Spleen (tissue), 11 donors: ENCODE results near the gene TCEA2. TPM values are rescaled to one million over a fixed set of nuclear protein-coding genes. Genes with fewer than 3 reads are reported as not detected.

Experiments used
- DNase-seq: peaks from one replicate; pipeline ENCODE4 v3.0.0-alpha.2; 2020
- H3K27ac ChIP-seq, 8 donors: fragments of 200-600 bp; sonication (generic) in 7 of 8; 1 replicate in 4 of 8; 2 replicates in 4 of 8; pipeline versions ENCODE4 v1.5.0 to v1.8.0; 2016 to 2021; ENCODE audit warnings: inconsistent platforms in 4 of 8, mild to moderate bottlenecking in 4 of 8, moderate library complexity in 1 of 8
- H3K27me3 ChIP-seq, 7 donors: fragments of 200-600 bp; sonication (generic) in 6 of 7; replicated peaks in 1 of 7; 1 replicate in 4 of 7; 2 replicates in 3 of 7; pipeline versions ENCODE4 v1.5.0 to v1.8.0; 2016 to 2021; ENCODE audit warnings: inconsistent platforms in 3 of 7, mild to moderate bottlenecking in 1 of 7
- H3K36me3 ChIP-seq, 6 donors: fragments of 200-600 bp; sonication (generic) in 5 of 6; 1 replicate in 4 of 6; 2 replicates in 2 of 6; pipeline versions ENCODE4 v1.5.0 to v1.8.0; 2016 to 2021; ENCODE audit warnings: inconsistent platforms in 2 of 6
- H3K4me1 ChIP-seq, 6 donors: fragments of 200-600 bp; sonication (generic) in 5 of 6; 1 replicate in 3 of 6; 2 replicates in 3 of 6; pipeline versions ENCODE4 v1.5.0 to v1.8.0; 2016 to 2021; ENCODE audit warnings: inconsistent platforms in 3 of 6
- H3K4me3 ChIP-seq, 8 donors: fragments of 200-600 bp; sonication (generic) in 7 of 8; 1 replicate in 4 of 8; 2 replicates in 4 of 8; pipeline versions ENCODE4 v1.5.0 to v1.8.0; 2016 to 2021; ENCODE audit warnings: inconsistent platforms in 4 of 8, mild to moderate bottlenecking in 4 of 8, moderate library complexity in 2 of 8
- H3K9me3 ChIP-seq, 8 donors: fragments of 200-600 bp; sonication (generic) in 7 of 8; 1 replicate in 4 of 8; 2 replicates in 4 of 8; pipeline versions ENCODE4 v1.5.0 to v1.8.0; 2016 to 2021; ENCODE audit warnings: inconsistent platforms in 4 of 8
- POLR2A ChIP-seq, 3 donors: fragments of 450-650 bp; IDR thresholded peaks; one replicate each; pipeline ENCODE4 v1.5.1; 2017; ENCODE audit warnings: antibody characterized with exemption in 3 of 3, mild to moderate bottlenecking in 1 of 3
- POLR2AphosphoS5 ChIP-seq, 3 donors: sonication (generic); formaldehyde crosslinking; IDR thresholded peaks; one replicate each; pipeline ENCODE4 v1.5.1; 2017; ENCODE audit warnings: antibody characterized with exemption in 3 of 3
- WGBS, 5 donors: extraction: QIAGEN DNeasy Blood & Tissue Kit in 3 of 5; methylation state at CpG; one replicate each; pipeline versions ENCODE4 v1.1.5 to v1.1.7; 2013 to 2018; 5-methylcytosine and 5-hydroxymethylcytosine counted together
- intact Hi-C: fragments of 100-400 bp; cut with DNase I; formaldehyde crosslinking; loops from one replicate; pipeline ENCODE4 v1.15.0; 2023; ENCODE audit warnings: low total_unique reads
- polyA plus RNA-seq, 3 donors: library from polyadenylated mRNA; stranded (reverse); fragments of 200-250 nt; gene quantifications; one replicate each; pipeline ENCODE4 v1.2.1, GENCODE V29; 2013
- total RNA-seq, 7 donors: library from RNA; depleted of rRNA in 3 of 7; stranded (reverse); fragments of >200 nt in 3 of 7; fragmentation: NEBNext Ultra II Directional in 4 of 7; extraction: Animal tissue kit (Norgen Biotek cat#: 25700) in 4 of 7; gene quantifications; one replicate each; pipeline versions ENCODE4 v1.1.0 to v1.2.1, GENCODE V29; 2016 to 2021
- TF ChIP-seq, protein P1 (sequence below), 11 experiments: fragments of 200-600 bp in 7 of 11; fragments of 450-650 bp in 4 of 11; sonication (generic) in 4 of 11; IDR thresholded peaks in 8 of 11; conservative IDR thresholded peaks in 3 of 11; 1 replicate in 7 of 11; 2 replicates in 4 of 11; pipeline versions ENCODE4 v1.4.0 to v1.8.0; 2016 to 2021; ENCODE audit warnings: antibody characterized with exemption in 11 of 11, inconsistent platforms in 4 of 11, mild to moderate bottlenecking in 1 of 11
- donor health status: healthy with polysubstance abuse.
- donor health status: DM: no; HTN: no; CAD: no; lungs with moderate emphysema.
- donor health status: DM: no; HTN: no; CAD: no.
- donor health status: Bipolar disorder and iron deficiency.
- donor health status: healthy.
- donor health status: DM: no; HTN: no; CAD: no.
- donor health status: DM: yes; HTN: yes; CAD: no.

The TCEA2 gene
- total and polyA plus RNA-seq, 10 donors: 18.6 to 60.8 (median 43.2) TPM

DNA sequence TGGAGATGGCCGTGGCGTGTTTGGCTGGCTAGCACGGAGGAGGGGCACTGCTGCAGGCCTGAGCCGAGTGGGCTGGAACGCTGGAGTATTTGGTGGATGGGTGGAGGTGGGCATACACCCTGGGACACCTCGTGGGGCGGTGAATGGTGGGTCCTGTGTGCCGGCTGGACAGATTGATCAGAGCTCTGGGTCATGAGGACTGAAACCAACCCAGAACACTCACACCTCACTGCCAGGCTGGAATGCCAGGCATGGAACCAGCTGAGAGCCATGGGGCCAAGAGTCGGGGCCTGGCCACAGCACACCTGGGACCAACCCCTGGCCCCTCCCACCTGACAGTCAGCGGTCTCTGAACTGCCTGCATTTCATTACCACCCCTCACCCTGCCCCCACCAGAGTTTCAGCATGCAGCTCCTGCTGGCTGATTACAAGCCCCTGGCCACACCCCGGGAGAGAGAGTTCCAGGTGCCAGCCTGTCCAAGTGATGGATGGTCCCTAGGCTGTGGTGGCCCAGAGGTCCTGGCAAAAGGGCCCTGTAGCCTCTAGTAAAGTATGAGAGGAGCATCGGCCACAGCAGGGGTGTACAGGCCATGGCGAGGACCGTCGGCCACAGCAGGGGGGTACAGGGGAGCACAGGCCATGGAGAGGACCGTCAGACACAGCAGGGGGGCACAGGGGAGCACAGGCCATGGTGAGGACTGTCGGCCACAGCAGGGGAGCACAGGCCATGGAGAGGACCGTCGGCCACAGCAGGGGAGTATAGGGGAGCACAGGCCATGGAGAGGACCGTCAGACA is 41.1 kb downstream of the TCEA2 start:
- 56 to 84% (median 78%) methylated on average over 14 to 20 of the region's 20 CpGs for WGBS, 5 donors
- peak; percentile 50 for DNase-seq
- Histone ChIP-seq H3K4me3 (no peak overlapping the region), H3K27ac (no peak overlapping the region), H3K27me3 (peaks cover 0 to 55% (median 28%) of the 10 kb centered on the region in 7 donors), H3K9me3 (no peaks in the 10 kb centered on the region), H3K4me1 (peaks cover 5 to 53% (median 35%) of the 10 kb centered on the region in 6 donors), H3K36me3 (peaks cover 0 to 10% (median 2%) of the 10 kb centered on the region in 6 donors)
- intact Hi-C loops: no loop called here
- no peak for TF ChIP-seq POLR2AphosphoS5 (IDR thresholded peaks at IDR 0.05)

DNA sequence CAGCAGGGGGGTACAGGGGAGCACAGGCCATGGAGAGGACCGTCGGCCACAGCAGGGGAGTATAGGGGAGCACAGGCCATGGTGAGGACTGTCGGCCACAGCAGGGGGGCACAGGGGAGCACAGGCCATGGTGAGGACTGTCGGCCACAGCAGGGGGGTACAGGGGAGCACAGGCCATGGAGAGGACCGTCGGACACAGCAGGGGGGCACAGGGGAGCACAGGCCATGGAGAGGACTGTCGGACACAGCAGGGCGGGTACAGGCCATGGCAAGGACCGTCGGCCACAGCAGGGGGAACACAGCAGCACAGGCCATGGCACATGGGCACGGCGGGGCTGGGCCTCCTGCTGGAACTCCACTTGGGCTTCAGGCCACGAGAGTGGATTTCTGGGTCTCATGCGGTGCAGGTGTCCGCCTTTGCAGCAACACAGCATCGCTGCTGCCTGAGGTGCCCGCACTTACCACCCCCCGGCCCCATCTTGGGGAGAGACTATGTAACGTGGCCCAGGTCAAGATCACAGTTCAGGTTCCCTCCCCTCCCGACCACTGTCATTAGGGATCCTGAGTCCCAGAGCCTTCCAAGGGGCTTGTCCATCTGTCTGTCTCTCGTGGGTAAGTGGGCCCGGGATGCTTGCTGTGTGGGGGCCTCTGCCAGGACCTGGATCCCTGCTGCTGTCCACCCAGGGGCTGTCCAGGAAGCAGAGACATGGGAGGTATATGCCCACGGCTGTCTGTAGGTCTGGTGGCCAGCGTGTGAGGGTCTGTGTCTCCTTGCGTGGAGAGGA is 41.9 kb downstream of the TCEA2 start:
- peak; percentile 65 for DNase-seq
- Histone ChIP-seq H3K9me3 (no peaks in the 10 kb centered on the region), H3K36me3 (peaks cover 0 to 2% (median 0%) of the 10 kb centered on the region in 6 donors), H3K4me3 (no peak overlapping the region), H3K27me3 (peaks cover 0 to 55% (median 28%) of the 10 kb centered on the region in 7 donors), H3K4me1 (peaks cover 5 to 50% (median 33%) of the 10 kb centered on the region in 6 donors), H3K27ac (no peak overlapping the region)
- intact Hi-C loops: no loop called here
- WGBS, 5 donors: 71 to 95% (median 88%) methylated on average over 18 to 25 of the region's 25 CpGs
- TF ChIP-seq POLR2AphosphoS5 (IDR thresholded peaks at IDR 0.05) (no peak), POLR2A (IDR thresholded peaks at IDR 0.05) (no peak)
- TF ChIP-seq, protein P1, sequence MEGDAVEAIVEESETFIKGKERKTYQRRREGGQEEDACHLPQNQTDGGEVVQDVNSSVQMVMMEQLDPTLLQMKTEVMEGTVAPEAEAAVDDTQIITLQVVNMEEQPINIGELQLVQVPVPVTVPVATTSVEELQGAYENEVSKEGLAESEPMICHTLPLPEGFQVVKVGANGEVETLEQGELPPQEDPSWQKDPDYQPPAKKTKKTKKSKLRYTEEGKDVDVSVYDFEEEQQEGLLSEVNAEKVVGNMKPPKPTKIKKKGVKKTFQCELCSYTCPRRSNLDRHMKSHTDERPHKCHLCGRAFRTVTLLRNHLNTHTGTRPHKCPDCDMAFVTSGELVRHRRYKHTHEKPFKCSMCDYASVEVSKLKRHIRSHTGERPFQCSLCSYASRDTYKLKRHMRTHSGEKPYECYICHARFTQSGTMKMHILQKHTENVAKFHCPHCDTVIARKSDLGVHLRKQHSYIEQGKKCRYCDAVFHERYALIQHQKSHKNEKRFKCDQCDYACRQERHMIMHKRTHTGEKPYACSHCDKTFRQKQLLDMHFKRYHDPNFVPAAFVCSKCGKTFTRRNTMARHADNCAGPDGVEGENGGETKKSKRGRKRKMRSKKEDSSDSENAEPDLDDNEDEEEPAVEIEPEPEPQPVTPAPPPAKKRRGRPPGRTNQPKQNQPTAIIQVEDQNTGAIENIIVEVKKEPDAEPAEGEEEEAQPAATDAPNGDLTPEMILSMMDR (IDR thresholded peaks at IDR 0.05 in 8 of 11, conservative IDR thresholded peaks at IDR 0.05 in 3 of 11): no peak

DNA sequence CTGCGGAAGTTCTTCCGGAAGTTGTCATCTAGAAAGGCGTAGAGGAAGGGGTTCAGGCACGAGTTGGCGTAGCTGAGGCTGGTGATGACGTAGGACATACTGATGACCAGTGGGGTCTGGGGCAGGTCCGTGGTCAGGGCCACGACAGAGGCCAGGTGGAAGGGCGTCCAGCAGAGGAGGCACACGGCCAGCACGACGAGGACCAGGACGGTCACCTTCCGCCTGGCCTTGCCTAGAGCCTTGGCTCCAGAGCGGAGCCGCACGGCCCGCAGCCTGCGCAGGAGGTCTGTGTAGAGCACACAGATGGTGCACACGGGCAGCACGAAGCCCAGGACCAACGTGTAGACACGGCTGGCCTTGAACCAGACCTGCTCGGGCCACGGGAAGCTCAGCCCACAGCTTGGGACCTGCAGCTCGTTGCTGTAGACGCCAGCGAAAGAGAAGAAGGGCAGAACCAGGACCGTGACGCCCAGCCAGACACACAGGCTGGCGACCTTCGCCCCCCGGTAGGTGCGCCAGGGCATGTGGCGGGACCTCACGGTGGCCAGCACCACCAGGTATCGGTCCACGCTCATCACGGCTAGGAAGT is 42.9 kb downstream of the TCEA2 start:
- WGBS, 5 donors: 90 to 92% (median 91%) methylated on average over 36 to 39 of the region's 39 CpGs
- peak; percentile 58 for DNase-seq
- Histone ChIP-seq H3K36me3 (no peaks in the 10 kb centered on the region), H3K27me3 (peaks cover 0 to 46% (median 26%) of the 10 kb centered on the region in 7 donors), H3K9me3 (no peaks in the 10 kb centered on the region), H3K4me1 (peaks cover 5 to 41% (median 29%) of the 10 kb centered on the region in 6 donors), H3K4me3 (no peak overlapping the region), H3K27ac (no peak overlapping the region)
- intact Hi-C loops: no loop called here
- TF ChIP-seq, protein P1 (IDR thresholded peaks at IDR 0.05 in 8 of 11, conservative IDR thresholded peaks at IDR 0.05 in 3 of 11): no peak
- TF ChIP-seq POLR2AphosphoS5 (IDR thresholded peaks at IDR 0.05) (no peak), POLR2A (IDR thresholded peaks at IDR 0.05) (no peak)

DNA sequence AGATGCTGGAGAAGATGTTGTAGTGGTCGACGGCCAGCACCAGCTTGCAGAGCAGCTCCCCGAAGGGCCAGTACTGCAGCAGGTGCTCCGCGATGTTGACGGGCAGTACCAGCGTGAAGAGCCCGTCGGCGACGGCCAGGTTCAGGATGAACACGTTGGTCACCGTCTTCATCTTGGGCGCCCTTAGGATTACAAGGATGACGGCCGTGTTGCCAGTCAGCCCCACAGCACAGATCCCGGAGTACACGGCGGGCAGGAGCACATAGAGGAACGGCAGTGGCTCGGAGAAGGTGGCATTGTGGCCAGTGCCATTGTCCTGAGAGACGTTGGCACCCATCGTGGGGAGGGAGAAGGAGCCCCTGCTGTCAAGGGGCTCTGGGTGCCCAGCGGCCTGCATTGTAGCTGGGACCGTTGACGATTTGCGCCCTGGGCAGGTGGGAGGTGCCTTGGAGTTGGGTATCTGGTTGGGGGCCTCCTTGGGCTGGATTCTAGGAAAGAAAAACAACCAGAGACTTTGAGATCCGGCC is 43.5 kb downstream of the TCEA2 start:
- intact Hi-C loops: no loop called here
- Histone ChIP-seq H3K36me3 (no peaks in the 10 kb centered on the region), H3K4me3 (no peak overlapping the region), H3K9me3 (no peaks in the 10 kb centered on the region), H3K27ac (peak overlapping the region in 1 of 8 donors; percentile 80), H3K4me1 (peaks cover 5 to 35% (median 27%) of the 10 kb centered on the region in 6 donors), H3K27me3 (peaks cover 0 to 40% (median 21%) of the 10 kb centered on the region in 7 donors)
- DNase-seq: peak; percentile 73
- WGBS, 5 donors: 87 to 94% (median 92%) methylated on average over 26 to 28 of the region's 28 CpGs
- TF ChIP-seq POLR2A (IDR thresholded peaks at IDR 0.05) (no peak), POLR2AphosphoS5 (IDR thresholded peaks at IDR 0.05) (no peak)
